ENCODE results near the gene SORCS2.

- no peak for TF ChIP-seq CTCF (IDR thresholded peaks at IDR 0.05)
- no peak for TF ChIP-seq POLR2A (IDR thresholded peaks at IDR 0.05)
- TF ChIP-seq POLR2AphosphoS5 (IDR thresholded peaks at IDR 0.05), result no peak
Observed at GRCh38 chr4:7676398-7676922, 484.1 kb downstream of the SORCS2 start.

Data from prostate gland (tissue), 2 donors.